Activated T-cell treated with anti-CD3 and anti-CD28 coated beads for 4 hours (primary cell): ENCODE results near the gene FAM186B.

Experiments used
- DNase-seq: peaks from one replicate; pipeline ENCODE4 v3.0.0-alpha.2; 2020

FAM186B gene

DNA sequence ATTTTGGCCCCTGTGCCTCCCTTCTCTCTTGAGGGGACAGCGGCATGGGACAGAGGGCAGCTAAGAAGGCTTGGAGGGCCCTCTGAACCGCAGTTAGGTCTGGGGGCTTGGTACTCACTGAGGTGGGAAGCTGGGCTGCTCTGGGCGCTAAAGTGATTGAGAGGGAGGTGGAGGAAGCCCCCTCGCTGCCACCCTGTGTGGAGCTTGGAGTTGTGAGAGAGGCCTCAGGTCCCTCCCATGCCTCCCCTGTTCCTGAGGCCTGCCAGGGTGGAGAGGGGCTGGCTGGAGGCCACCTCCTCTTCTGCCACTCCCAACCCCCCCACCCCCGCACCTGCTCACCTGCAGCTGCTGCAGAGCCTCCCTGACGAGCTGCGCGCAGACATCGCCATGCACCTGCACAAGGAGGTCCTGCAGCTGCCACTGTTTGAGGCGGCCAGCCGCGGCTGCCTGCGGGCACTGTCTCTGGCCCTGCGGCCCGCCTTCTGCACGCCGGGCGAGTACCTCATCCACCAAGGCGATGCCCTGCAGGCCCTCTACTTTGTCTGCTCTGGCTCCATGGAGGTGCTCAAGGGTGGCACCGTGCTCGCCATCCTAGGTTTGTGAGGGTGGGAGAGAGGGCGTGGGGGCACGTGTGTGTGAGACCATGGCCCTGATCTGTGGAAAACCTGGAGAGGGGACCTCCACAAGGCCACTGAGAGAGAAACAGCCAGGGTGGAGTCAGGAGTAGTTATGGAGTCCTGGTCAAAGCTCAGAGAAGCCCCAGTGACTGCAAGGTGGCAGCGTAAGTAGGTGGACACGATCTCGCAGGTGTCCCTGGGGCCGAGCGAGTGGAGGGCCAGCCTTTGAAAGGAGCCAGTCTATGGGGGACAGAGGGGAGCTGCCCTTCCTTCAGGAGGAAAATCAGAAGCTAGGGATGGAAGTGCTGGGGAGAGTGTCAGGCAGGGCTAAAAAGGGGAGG lies 55.4 kb downstream of the FAM186B start:
- no peak for DNase-seq

DNA sequence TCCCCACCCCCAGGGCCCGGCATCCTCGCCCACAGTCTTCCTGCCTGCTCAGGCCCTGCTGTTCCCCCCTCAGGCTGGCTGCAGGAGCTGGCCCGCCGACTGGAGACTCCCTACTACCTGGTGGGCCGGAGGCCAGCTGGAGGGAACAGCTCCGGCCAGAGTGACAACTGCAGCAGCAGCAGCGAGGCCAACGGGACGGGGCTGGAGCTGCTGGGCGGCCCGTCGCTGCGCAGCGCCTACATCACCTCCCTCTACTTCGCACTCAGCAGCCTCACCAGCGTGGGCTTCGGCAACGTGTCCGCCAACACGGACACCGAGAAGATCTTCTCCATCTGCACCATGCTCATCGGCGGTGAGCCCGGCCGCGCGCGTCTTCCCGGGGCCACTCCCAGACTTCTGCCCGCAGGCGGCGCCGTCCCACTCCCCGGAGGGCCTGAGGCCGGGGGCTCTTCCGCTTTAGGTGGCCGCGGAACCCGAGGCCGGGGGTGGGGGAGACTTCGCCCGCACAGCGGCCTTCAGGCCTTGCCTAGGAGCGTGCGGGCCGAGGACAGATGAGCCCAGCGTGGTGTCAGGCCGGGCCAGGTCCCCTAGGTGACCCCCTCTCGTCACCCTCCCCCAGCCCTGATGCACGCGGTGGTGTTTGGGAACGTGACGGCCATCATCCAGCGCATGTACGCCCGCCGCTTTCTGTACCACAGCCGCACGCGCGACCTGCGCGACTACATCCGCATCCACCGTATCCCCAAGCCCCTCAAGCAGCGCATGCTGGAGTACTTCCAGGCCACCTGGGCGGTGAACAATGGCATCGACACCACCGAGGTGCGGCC lies 56.4 kb downstream of the FAM186B start:
- DNase-seq: no peak

DNA sequence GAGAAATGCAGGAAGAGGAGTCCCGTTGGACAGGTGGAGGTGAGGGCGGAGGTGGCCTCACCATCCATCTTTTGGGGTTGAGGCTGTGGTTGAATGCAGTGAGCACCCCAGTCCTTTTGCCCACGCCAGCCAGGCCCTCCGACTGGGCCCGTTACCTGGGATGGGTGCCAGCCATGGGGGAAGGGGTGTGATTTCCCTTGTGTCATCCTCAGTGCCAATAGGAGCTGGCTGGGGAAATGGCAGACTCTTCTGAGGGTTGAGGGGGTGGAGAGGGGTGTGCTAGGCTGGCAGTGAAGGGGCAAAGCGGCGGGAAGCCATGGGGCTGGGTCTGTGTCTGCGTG lies 57.0 kb downstream of the FAM186B start:
- DNase-seq: no peak

DNA sequence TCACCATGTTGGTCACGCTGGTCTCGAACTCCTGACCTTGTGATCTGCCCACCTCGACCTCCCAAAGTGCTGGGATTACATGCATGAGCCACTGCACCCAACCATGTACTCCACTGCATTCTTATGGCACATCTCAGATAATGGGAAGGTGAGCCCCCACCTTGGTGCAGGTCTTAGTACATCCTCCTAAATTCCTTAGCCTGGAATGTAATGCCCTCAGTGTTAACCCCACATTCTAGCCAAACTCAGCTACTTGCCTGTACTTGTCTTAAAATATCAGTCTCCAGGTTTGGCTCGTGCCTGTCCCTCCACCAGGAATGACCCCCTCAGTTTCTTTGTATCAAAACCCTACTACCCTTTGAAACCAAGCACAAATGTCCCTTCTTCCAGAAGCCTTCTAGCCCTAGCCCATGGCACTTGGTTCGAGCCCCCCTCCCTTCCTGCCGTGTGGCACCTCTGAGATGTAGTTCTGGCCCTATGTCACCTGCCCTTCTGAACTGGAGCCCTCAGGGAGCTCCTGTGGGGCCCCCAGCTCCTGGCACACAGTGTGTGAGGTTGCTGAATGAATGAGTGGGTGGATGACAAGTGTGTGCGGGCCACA lies 58.2 kb downstream of the FAM186B start:
- DNase-seq: no peak

DNA sequence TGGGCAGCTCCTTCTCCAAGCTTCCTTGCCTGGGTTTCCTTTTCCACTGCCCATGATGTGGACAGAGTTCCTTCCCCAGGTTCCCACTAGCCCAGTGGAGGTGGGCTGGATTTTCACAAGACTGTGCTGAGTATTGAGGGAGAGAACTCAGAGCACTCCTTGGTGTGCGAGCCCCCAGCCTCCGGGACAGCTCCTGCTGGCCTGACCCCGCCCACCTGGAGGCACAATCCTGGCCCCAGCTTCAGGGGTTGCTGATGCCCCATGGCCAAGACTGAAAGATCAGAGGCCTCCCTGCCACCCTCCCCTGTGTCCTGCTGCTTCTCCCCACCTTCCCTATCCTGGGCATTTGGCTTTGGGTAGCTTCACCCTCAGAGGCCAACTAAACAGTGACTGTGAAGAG lies 59.0 kb downstream of the FAM186B start:
- no peak for DNase-seq

DNA sequence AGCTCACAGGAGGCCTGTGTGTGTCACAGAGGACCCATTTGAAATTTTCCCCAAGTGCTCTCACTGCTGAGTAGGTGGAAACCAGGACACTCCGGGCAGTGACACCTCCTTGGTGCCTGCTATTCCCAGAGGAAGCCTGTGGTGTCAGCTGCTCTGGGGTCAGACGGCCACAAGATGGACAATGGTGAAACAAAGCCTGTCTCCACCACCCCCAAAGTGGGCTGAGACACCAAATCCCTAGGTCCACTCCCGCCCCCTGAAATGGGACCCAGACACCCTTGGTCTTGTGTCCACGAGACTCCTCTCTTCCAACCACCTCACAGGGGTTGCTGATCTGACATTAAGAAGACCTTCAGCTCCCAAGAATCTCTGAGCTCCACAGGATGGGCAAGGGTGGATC lies 59.6 kb downstream of the FAM186B start:
- DNase-seq: no peak

DNA sequence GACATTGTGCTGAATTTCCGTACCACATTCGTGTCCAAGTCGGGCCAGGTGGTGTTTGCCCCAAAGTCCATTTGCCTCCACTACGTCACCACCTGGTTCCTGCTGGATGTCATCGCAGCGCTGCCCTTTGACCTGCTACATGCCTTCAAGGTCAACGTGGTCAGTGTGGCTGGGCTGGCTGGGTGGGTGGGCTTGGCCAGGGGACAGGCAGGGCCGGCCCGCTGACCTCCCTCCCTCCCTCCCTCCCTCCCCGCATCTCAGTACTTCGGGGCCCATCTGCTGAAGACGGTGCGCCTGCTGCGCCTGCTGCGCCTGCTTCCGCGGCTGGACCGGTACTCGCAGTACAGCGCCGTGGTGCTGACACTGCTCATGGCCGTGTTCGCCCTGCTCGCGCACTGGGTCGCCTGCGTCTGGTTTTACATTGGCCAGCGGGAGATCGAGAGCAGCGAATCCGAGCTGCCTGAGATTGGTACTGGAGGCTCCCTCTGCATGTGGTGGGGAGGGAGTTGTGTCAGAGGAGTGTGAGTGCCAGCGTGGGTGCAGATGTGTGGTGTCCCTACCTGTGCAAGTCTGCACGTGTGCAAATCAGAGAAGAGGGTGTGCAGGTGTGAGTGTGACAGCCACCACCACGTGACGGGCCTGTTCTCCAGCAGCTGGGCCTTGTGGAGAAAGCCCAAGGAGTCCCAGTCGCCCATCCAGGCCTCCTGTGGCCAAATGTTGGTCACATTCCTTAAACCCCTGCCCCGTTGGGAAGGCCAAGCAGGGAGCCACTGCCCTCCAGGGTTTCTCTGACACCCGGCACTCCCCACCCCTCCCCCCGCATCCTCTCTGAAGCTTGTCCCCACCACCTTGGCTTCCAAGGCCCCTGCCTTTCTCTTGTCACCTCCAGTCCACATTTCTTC lies 61.3 kb downstream of the FAM186B start:
- no peak for DNase-seq

DNA sequence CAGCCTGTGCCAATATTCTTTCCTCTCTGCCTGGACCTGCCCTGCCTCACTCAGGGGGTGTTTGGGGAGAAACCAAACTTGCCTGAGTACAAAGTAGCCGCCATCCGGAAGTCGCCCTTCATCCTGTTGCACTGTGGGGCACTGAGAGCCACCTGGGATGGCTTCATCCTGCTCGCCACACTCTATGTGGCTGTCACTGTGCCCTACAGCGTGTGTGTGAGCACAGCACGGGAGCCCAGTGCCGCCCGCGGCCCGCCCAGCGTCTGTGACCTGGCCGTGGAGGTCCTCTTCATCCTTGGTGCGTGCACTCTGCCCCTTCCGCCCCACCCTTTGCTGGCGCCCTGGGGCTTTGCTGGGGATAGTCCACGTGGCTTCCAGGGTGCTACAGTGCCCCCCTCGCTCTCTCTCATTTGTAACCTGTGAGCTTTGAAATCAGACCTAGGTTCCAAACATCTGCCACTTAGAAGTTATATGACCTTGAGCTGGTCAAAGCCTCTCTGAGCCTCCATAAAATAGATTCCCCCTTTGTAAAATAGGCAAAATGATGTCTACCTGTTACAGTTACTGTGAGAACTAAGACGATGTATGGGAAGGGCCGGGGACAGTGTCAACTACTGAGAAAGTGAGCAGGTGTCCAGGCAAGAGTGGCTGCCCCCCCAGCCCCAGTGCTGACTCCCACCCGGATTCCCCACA lies 62.1 kb downstream of the FAM186B start:
- no peak for DNase-seq

DNA sequence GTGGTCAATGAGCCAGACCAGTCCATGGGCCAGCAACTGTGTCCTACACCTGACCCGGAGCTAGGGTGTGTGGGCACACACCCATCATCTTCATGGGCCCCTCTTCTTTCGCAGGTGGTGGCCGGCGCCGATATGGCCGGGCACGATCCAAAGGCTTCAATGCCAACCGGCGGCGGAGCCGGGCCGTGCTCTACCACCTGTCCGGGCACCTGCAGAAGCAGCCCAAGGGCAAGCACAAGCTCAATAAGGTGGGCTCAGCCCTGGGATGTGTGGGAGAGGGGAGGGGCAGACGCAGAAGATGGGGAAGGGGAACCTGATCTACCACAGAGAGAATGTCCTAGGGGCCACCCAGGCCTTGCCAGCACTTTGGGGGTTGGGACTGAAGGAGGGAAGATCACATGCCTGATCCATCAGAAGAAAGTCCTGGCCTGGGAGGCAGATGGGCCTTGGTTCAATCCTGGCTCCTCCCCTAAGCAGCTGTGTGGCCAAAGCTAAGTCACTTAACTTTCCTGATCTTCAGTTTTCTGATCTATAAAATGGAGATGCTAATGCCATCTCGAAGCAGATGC lies 62.8 kb downstream of the FAM186B start:
- DNase-seq: no peak

DNA sequence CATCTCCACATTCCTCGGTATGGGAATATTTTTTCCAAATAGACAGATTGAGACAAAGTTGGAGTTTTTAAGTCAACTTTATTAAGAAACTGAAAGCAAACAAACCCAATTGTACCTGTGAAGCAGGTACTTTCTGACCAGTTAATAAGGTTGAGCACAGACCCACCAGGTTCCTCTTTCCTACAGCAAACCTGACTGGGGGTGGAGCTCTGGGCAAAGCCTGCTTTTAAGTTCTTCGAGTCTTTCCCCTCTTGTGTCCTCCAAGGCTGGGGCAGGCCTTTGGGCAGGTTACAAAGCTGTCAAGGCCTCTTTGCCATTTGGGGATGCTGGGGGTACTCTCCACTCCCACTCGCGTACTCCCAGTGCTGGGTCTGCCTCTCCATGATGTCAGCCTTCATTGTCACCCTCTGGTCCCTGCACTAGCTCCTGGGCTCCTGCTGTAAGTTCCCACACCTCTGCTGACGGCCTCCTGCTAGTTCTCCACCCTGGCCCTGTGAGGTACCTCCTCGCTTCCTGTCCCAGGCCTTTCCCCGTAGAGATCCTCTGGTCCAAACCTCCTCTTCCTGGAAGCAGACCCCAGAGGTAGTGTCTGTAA lies 63.4 kb downstream of the FAM186B start:
- DNase-seq: no peak

DNA sequence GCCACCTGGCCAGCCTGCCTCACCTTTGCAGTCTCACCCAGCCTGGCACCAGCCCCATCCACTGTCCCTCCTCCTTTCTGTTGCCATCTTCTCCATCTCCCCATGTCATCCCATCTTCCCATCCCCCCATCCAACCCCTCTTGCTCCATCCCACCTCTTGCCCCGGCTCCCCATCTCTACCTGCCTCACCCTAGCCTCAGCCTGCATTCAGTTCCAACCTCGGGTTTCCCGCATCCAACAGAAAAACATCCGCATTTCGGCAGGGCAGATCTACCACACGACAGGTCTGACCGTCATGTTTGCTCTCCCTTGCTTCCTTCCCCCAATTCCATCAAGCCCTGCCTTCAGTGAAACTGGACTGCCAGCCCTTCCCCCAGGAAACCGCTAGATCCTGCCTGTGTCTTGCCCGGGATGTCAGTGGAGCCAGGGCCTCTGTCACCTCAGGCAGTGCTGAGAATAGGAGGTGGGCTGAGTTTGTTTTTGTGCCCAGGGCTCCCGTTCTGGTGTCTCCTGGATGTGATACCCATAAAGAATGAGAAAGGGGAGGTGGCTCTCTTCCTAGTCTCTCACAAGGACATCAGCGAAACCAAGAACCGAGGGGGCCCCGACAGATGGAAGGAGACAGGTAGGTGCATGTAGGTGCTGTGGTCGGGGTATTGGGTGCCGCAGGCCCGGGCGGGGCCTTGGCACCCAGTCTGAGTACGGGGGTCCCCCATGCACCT lies 64.1 kb downstream of the FAM186B start:
- no peak for DNase-seq

DNA sequence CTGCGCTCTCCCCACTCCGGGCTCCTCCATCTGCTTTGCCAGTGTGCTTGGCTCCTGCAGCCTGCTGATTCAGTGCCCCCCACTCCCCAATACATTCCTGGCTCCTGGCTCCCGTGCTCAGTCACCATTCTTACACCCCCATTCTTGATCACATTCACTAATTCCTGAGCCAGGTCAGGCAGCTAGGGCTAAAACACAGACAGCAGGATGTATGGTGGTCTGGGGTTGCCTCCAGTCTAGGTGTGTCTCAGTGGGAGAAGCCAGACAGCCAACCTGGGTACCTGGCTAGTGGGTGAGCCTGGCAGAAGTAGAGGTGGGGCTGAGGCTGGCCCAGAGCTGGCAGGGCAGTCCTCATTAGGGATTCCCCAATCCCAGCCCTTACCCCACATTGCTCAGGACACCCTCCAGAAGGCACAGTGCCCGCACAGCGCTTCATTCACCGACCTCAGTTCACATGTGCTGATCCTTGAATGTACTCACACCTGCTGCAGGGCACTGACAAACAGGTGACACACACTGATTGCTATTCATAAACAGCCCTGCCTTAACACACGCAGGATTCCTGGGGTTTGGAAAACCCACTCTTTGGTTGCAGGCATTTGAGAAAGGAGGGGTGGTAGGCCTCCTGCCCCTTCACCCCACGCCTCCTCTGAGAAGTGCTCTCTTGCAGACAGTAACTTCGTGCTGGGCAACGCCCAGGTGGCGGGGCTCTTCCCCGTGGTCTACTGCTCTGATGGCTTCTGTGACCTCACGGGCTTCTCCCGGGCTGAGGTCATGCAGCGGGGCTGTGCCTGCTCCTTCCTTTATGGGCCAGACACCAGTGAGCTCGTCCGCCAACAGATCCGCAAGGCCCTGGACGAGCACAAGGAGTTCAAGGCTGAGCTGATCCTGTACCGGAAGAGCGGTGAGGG lies 65.0 kb downstream of the FAM186B start:
- no peak for DNase-seq

DNA sequence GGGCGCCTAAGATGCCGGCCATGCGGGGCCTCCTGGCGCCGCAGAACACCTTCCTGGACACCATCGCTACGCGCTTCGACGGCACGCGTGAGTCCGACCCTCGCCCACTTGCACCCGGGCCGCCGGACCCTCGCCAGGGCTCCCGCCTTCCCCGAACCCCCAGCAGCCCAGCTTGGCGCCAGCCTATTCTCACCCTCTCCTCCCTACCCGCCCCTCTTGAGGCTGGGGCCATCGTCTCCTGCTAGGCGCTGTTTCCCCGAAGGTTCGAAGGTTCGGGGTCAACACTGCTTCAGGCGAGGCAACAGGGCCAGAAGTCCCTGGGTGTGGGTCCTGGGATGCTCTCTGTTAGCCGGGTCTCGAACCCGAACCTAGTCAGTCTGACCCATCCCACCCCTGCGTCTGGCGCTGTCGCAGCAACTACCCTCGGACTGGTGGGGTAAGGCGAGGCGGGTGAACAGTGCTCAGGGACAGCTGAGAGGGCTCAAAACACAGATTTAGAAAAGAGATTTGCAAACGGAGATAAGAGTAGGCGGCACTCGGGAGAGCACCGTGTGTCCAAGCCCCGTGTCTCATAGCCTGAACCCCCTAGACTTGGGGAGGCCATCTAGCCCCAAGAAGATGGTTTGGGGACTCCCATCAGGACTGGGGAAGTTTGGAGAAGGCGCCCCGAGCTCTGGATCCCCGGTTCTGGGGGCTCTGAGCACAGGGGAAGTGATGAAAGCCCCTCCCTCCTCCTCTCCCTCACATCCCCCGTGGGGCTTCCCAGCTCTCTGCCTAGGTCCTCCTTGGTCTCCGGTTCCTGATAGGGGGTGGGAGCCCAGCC lies 65.8 kb downstream of the FAM186B start:
- no peak for DNase-seq

DNA sequence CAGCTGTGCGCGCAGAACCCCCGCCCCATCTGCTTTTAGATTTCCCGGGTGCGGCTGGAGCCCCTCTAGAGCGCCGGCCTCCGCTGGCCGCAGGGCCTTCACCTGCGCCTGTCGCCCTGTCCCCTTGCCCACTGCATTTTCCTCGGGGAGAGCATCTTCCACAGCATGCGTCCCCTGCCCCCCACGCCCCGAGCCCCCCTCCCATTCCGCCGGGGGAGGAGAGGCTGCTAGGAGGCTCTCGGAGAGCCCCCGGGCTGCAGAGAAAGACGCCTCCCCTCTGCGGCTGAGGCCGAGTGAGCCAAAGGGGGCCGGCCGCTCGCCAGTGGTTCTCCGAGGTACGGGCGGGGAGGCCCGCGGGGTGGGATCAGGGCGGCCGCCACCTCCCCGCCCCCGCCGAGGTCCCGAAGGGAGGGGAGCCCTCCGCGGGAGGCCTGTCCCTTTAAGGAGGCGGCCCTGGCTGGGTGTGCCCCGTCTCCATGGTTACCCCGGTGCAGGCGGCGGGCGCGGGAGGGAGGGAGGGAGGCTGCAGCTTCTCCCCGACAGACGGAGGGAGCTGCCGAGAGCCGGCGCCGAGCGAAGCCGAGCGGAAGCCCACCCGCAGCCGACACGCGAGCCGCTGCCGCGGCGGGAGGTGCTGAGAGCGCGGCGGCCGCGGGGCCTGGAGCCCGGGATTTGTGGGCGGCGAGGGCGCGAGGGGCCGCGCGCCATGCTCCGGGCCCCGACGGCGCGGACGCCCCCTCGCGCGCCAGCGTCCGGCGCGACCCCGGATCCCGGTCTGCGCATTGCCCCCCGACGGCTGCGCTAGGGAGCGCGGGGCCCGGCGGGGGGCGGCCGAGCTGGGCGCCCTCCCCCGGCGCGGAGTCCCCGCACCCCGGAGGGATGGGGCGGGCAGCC lies 66.7 kb downstream of the FAM186B start, which contains the start of gene KCNH3:
Gene KCNH3, plus strand, starts transcription at position 521 of the 894 bp plus-strand sequence. CDS start 387 bp downstream, outside the sequence.
- DNase-seq: peak; percentile 81

DNA sequence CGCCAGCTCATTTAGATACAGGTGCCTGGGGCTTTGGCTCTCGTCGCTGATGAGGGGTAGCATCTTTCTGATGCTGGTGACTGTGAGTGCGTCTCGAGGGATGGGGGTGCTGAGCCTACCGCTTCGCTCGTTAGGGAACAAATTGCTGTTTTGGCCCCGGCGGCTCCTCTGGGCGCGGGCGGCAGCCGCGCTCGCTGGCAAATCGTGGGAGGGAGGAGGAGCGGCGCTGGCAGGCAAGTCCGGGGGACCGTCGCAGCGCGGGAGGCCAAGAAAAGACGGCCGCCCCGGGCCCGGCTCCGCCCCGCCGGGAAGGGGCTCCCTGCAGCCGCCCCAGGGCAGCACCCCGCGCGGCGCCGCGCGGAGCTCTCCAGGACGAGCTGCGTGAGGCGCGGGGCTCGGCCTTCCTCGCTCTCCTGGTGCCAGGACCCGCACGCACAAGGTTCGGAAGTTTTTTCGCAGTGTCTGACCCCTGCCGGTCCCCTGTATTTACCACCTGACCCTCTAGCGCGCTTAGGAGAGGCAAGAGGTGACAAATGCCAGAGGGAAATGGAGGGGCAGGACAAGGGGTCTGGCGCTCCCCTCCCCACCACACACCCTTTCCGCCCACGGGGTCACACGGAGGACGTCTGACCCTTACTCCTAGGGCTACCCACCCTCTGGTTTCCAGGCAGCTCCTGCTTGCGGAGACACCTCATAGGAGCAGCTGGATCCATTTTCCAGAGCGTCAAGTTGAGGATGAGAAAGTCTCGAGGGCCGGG lies 67.5 kb downstream of the FAM186B start:
- peak; percentile 45 for DNase-seq
